ENCODE results near the gene METAP1D. TPM values are rescaled to one million over a fixed set of nuclear protein-coding genes. Genes with fewer than 3 reads are reported as not detected.

METAP1D gene
- total and polyA plus RNA-seq, 4 donors, result 3.3 to 7.1 (median 4.4) TPM

DNA sequence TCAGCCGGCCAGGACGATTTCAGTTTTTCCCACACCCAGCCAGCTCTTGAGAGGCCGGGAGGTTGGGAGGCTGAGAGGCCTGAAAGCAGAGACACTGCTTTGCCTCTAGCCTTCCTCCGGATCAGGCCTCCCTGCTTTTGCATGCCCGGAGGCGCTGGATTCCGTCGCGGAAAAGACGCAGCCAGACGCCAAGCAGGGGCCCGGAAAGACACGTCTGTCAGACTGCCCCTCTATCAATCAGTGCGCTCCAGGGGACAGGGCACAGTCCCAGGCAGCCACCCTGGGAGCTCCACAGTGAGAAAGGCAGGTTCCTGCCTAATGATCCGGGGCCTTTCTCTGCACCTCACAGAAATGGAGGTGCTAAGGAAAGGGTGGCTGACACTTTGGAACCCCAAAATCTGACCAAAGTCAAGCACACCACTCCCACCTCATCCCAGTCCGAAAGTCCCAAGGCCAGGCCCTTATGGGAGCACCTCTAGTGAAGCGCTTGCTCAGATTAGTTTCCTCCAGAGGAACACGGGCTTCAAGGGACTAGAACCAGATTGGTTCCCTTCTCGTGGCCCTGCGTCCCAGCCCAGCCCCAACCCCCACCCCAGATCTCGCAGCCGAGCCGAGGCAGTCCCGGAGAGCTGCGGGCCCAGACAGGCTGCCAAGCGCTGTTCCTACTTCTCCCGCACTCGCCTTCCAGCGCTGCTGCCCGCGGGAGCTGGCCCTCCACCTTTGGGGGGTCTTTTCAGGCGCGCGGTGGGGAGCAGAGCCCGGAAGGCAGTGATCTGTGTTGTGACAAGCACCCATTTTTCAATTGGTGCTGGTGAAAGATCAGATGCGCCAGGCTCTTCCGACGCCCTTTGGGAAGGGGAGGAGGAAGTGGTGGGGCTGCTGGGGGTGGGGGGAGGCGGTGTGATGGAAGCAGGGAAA, 90.5 kb downstream of the METAP1D start:
- TF ChIP-seq TAF1 (conservative IDR thresholded peaks at IDR 0.05), result no peak
- TF ChIP-seq, protein P1, sequence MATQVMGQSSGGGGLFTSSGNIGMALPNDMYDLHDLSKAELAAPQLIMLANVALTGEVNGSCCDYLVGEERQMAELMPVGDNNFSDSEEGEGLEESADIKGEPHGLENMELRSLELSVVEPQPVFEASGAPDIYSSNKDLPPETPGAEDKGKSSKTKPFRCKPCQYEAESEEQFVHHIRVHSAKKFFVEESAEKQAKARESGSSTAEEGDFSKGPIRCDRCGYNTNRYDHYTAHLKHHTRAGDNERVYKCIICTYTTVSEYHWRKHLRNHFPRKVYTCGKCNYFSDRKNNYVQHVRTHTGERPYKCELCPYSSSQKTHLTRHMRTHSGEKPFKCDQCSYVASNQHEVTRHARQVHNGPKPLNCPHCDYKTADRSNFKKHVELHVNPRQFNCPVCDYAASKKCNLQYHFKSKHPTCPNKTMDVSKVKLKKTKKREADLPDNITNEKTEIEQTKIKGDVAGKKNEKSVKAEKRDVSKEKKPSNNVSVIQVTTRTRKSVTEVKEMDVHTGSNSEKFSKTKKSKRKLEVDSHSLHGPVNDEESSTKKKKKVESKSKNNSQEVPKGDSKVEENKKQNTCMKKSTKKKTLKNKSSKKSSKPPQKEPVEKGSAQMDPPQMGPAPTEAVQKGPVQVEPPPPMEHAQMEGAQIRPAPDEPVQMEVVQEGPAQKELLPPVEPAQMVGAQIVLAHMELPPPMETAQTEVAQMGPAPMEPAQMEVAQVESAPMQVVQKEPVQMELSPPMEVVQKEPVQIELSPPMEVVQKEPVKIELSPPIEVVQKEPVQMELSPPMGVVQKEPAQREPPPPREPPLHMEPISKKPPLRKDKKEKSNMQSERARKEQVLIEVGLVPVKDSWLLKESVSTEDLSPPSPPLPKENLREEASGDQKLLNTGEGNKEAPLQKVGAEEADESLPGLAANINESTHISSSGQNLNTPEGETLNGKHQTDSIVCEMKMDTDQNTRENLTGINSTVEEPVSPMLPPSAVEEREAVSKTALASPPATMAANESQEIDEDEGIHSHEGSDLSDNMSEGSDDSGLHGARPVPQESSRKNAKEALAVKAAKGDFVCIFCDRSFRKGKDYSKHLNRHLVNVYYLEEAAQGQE (IDR thresholded peaks at IDR 0.05), result no peak
- no peak for TF ChIP-seq RAD21 (IDR thresholded peaks at IDR 0.05)
- TF ChIP-seq SP1 (IDR thresholded peaks at IDR 0.05), result no peak
- TF ChIP-seq FOXA1 (IDR thresholded peaks at IDR 0.05), result no peak
- TF ChIP-seq, protein P2, sequence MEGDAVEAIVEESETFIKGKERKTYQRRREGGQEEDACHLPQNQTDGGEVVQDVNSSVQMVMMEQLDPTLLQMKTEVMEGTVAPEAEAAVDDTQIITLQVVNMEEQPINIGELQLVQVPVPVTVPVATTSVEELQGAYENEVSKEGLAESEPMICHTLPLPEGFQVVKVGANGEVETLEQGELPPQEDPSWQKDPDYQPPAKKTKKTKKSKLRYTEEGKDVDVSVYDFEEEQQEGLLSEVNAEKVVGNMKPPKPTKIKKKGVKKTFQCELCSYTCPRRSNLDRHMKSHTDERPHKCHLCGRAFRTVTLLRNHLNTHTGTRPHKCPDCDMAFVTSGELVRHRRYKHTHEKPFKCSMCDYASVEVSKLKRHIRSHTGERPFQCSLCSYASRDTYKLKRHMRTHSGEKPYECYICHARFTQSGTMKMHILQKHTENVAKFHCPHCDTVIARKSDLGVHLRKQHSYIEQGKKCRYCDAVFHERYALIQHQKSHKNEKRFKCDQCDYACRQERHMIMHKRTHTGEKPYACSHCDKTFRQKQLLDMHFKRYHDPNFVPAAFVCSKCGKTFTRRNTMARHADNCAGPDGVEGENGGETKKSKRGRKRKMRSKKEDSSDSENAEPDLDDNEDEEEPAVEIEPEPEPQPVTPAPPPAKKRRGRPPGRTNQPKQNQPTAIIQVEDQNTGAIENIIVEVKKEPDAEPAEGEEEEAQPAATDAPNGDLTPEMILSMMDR (IDR thresholded peaks at IDR 0.05; ENCODE audit: low read depth, low read length, missing input control), result no peak
- TF ChIP-seq JUND (IDR thresholded peaks at IDR 0.05), result no peak
- no peak for TF ChIP-seq YY1 (IDR thresholded peaks at IDR 0.05)
- TF ChIP-seq EGR1 (IDR thresholded peaks at IDR 0.05; ENCODE audit: low read depth in 2 of 2), result no peak
- TF ChIP-seq, protein P3, sequence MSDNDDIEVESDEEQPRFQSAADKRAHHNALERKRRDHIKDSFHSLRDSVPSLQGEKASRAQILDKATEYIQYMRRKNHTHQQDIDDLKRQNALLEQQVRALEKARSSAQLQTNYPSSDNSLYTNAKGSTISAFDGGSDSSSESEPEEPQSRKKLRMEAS (IDR thresholded peaks at IDR 0.05), result no peak
- TF ChIP-seq GABPA (IDR thresholded peaks at IDR 0.05 in 1 of 2, conservative IDR thresholded peaks at IDR 0.05 in 1 of 2), result no peak
- TF ChIP-seq HNF4G (IDR thresholded peaks at IDR 0.05), result no peak
- TF ChIP-seq, protein P4, sequence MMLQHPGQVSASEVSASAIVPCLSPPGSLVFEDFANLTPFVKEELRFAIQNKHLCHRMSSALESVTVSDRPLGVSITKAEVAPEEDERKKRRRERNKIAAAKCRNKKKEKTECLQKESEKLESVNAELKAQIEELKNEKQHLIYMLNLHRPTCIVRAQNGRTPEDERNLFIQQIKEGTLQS (IDR thresholded peaks at IDR 0.05), result no peak
- TF ChIP-seq FOXA2 (IDR thresholded peaks at IDR 0.05), result no peak
- no peak for TF ChIP-seq NR2F2 (IDR thresholded peaks at IDR 0.05)
- TF ChIP-seq RXRA (IDR thresholded peaks at IDR 0.05), result no peak
- TF ChIP-seq, protein P5, sequence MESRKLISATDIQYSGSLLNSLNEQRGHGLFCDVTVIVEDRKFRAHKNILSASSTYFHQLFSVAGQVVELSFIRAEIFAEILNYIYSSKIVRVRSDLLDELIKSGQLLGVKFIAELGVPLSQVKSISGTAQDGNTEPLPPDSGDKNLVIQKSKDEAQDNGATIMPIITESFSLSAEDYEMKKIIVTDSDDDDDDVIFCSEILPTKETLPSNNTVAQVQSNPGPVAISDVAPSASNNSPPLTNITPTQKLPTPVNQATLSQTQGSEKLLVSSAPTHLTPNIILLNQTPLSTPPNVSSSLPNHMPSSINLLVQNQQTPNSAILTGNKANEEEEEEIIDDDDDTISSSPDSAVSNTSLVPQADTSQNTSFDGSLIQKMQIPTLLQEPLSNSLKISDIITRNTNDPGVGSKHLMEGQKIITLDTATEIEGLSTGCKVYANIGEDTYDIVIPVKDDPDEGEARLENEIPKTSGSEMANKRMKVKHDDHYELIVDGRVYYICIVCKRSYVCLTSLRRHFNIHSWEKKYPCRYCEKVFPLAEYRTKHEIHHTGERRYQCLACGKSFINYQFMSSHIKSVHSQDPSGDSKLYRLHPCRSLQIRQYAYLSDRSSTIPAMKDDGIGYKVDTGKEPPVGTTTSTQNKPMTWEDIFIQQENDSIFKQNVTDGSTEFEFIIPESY (IDR thresholded peaks at IDR 0.05), result no peak
- no peak for TF ChIP-seq HNF4A (conservative IDR thresholded peaks at IDR 0.05)
- Histone ChIP-seq H3K9ac (ENCODE audit: low read depth in 1 of 2, low read length in 2 of 2) (no peak overlapping the region), H3K36me3 (ENCODE audit: control insufficient read depth in 4 of 4, insufficient read depth in 3 of 4, low read depth in 1 of 4, low read length in 3 of 4) (no peaks in the 10 kb centered on the region), H3K4me3 (ENCODE audit: low read depth in 1 of 3, low read length in 3 of 3) (no peak overlapping the region), H3K27me3 (ENCODE audit: control insufficient read depth in 4 of 4, insufficient read depth in 4 of 4, low read length in 3 of 4) (peaks cover 7 to 67% (median 35%) of the 10 kb centered on the region in 4 donors), H3K9me3 (ENCODE audit: control insufficient read depth in 4 of 4, low read length in 3 of 4) (peaks cover 0 to 4% (median 0%) of the 10 kb centered on the region in 4 donors), H3K4me1 (ENCODE audit: control insufficient read depth in 4 of 4, insufficient read depth in 4 of 4, low read length in 3 of 4) (peaks cover 11 to 34% (median 17%) of the 10 kb centered on the region in 4 donors), H3K27ac (ENCODE audit: low read depth in 1 of 2, low read length in 2 of 2) (no peak overlapping the region)
- no peak for DNase-seq (ENCODE audit: low spot score)
- WGBS, result 8% methylated on average over 39 of the region's 39 CpGs

Measured in liver (tissue), 9 donors.